HG03520 (cell line): ENCODE measurements around the gene TMEM204.

Experiments used
- ATAC-seq: cut with Tn5 transposase; IDR thresholded peaks from one replicate; pipeline ENCODE4 v1.9.1; 2021; ENCODE audit warnings: mild to moderate bottlenecking, moderate library complexity; ENCODE audit not compliant: unreplicated experiment

The TMEM204 gene

GRCh38 chr16:1518626-1519135 lies 14.8 kb upstream of the TMEM204 start:
- ATAC-seq, result no peak

GRCh38 chr16:1519831-1520230 lies 13.6 kb upstream of the TMEM204 start:
- no peak for ATAC-seq

GRCh38 chr16:1520461-1520860 lies 13.0 kb upstream of the TMEM204 start:
- ATAC-seq, result no peak

GRCh38 chr16:1523581-1524245 lies 9.8 kb upstream of the TMEM204 start:
- ATAC-seq, result no peak

DNA sequence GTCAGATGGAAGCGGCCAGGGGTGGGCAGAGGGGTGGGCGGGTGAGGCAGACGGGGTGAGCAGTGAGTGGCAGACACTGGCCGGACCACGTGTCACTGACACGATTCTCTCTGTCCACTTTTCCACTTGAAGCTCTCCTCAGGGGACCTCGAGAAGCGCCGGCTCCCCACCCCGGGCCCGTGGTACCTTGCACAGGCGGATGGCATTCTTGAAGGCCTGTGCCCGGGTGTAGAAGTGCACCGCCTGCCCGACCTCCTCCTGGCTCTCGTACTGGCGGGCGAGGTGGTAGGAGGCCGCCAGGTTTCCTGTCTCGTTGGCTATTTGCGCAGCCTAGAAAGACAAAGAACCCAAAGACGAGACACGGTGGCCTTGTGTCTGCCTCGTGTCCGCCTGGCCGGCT lies 9.1 kb upstream of the TMEM204 start:
- no peak for ATAC-seq

GRCh38 chr16:1525871-1526607 lies 7.4 kb upstream of the TMEM204 start:
- no peak for ATAC-seq

- no peak for ATAC-seq
Observed at GRCh38 chr16:1526608-1527555, 6.6 kb upstream of the TMEM204 start.

DNA sequence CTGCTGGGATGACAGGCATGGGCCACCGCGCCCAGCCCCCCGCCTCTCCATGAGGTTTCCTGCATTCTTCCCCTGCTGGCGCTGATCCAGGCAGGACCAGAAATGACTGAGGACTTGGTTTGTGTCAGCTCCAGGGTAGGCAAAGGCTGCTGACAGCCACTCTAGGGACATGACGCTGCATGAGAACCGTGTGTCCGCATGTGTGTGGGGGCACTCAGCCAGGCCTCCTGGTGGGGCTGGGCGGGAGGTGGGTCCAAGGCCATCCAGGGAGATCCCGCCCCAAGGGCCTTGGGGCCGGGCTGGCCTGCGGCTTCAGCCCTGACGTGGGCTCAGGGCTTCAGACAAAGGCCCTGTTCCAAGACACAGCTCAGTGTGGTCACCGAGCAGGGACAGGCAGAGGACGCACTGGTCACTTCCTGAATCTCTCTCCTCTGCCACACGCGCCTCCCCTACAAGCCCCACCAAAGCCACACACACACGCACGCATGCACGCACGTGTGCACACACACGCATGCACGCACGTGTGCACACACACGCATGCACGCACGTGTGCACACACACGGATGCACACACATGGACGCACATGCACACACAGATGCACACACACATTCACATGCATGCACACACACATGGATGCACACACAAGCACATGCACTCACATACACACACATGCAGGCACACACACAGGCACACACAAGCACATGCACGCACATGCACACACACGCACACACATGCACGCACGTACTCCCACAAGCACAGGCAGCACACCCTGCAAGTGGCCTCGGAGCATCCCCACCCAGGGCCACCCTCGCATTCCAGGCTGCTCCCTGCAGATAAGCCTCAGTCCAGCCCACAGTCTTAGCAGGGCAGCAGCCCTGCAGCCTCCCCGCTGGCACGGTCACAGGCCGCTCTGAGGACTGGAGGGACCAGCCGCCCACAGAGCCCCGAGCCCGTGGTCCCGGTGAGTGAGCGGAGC lies 5.3 kb upstream of the TMEM204 start:
- no peak for ATAC-seq

GRCh38 chr16:1528921-1529537 lies 4.4 kb upstream of the TMEM204 start:
- ATAC-seq, result no peak

- no peak for ATAC-seq
Observed at GRCh38 chr16:1530349-1530882, 3.0 kb upstream of the TMEM204 start.

- ATAC-seq, result no peak
Observed at GRCh38 chr16:1530883-1531637, 2.4 kb upstream of the TMEM204 start.

GRCh38 chr16:1531638-1531910 lies 1.9 kb upstream of the TMEM204 start:
- ATAC-seq, result no peak

- ATAC-seq, result no peak
Observed at GRCh38 chr16:1532081-1532760, 1.2 kb upstream of the TMEM204 start.

GRCh38 chr16:1532771-1533170 lies 695 bp upstream of the TMEM204 start:
- ATAC-seq, result no peak

GRCh38 chr16:1534021-1535020 lies 855 bp downstream of the TMEM204 start:
- no peak for ATAC-seq

DNA sequence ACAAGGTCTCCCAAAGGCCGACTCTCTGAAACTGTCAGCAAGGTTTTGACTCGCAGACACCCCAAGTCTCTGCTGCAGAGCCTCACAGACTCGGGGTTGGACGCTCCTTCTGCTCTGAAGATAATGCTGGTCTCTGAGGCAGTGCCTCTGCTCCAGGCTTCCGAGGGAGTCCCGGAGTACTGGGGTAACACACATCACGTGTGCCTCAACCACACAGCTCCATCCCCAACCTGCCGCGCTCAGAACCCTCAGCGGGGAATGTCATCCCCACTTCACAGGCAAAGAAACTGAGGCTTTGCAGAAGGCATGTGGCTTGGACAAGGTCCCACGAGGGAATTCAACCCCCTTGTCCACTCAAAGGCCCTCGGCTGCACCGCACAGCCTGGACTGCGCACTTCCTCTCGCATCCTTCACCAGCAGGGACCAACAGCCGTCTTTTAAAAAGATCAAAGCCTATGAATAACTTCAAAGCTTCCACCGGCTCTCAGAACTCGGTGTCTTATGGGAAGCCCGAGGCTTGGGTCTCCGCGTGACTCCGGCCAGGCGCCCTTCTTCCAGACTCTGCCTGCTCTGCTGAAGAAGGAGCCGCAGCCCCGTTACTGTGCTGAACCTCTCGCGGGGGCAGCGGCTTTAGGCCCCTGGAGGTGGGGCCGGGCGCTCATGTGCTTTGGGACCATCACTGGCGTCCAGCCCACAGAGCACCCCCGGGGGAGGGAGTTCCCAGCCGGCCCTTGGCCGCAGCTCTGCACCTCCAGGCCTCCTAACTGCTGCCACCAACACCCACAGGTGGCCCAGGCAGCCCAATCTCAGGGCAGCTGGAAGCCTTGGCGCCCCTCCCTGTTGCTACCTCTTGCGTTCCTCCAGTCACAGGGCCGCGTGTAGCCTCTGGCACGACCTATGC lies 2.2 kb downstream of the TMEM204 start:
- no peak for ATAC-seq
